ENCODE data around the gene LRRC47. TPM values are rescaled to one million over a fixed set of nuclear protein-coding genes. Genes with fewer than 3 reads are reported as not detected.
A peak's percentile ranks its signal among the peaks of the same experiment; 100 is the strongest.

The LRRC47 gene
- total and polyA plus RNA-seq, 2 of the 13 experiments (the other 11 are each of a cell fraction or from before 2014, with no cell fraction given): 18.3 to 52.5 TPM

DNA sequence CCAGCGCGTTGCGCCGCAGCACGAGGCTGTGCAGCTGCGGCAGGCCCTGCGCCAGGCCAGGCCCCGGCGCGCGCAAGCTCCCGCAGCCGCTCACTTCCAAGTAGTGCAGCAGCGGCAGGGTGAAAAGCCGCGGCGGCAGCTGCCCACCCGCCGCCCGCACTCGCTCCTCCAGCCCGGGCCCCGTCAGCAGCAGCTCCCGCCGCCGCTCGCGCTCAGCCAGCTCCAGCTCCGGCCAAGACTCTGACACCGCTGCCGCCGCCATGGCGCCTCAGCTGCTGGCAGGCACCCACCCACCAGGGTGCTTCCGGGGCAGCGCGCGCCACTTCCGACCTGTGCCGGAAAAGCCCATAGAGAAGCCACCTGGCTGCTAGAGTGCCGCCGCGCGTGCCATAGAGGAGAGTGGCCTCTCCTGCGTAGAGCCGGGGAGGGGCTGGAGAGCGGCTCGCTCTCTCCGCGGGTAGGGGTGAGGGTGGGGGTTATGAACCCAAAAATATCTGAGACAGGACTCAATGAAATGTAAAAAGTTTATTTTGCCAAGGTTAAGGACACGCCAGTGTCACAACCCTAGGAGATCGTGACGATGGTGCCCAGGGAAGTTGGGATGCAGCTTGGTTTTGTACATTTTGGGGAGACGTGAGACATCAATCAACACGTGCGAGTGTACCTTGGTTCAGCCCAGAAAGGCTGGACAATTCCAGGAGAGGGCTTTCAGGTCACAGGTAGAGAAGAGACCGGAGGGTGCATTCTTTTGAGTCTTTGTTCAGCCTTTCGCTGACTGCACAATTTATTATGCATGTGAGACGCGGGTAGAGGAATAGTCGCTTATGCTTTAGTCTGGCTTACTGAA lies at the start of gene LRRC47 (continued):
- TF ChIP-seq, protein P1, sequence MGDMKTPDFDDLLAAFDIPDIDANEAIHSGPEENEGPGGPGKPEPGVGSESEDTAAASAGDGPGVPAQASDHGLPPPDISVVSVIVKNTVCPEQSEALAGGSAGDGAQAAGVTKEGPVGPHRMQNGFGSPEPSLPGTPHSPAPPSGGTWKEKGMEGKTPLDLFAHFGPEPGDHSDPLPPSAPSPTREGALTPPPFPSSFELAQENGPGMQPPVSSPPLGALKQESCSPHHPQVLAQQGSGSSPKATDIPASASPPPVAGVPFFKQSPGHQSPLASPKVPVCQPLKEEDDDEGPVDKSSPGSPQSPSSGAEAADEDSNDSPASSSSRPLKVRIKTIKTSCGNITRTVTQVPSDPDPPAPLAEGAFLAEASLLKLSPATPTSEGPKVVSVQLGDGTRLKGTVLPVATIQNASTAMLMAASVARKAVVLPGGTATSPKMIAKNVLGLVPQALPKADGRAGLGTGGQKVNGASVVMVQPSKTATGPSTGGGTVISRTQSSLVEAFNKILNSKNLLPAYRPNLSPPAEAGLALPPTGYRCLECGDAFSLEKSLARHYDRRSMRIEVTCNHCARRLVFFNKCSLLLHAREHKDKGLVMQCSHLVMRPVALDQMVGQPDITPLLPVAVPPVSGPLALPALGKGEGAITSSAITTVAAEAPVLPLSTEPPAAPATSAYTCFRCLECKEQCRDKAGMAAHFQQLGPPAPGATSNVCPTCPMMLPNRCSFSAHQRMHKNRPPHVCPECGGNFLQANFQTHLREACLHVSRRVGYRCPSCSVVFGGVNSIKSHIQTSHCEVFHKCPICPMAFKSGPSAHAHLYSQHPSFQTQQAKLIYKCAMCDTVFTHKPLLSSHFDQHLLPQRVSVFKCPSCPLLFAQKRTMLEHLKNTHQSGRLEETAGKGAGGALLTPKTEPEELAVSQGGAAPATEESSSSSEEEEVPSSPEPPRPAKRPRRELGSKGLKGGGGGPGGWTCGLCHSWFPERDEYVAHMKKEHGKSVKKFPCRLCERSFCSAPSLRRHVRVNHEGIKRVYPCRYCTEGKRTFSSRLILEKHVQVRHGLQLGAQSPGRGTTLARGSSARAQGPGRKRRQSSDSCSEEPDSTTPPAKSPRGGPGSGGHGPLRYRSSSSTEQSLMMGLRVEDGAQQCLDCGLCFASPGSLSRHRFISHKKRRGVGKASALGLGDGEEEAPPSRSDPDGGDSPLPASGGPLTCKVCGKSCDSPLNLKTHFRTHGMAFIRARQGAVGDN (CRISPR knock-in tag; IDR thresholded peaks at IDR 0.05): peak; percentile 75
- peak; percentile 53; the same call in 1 of the 2 replicates for TF ChIP-seq ZNF747 (CRISPR knock-in tag; IDR thresholded peaks at IDR 0.05; ENCODE audit: borderline replicate concordance)
- TF ChIP-seq NCOA5 (CRISPR knock-in tag; IDR thresholded peaks at IDR 0.05): no peak
- TF ChIP-seq CC2D1A (CRISPR knock-in tag; IDR thresholded peaks at IDR 0.05): no peak
- TF ChIP-seq HIVEP1 (CRISPR knock-in tag; IDR thresholded peaks at IDR 0.05): no peak
- TF ChIP-seq KMT2A (CRISPR knock-in tag; IDR thresholded peaks at IDR 0.05): peak; percentile 85
- TF ChIP-seq, protein P2, sequence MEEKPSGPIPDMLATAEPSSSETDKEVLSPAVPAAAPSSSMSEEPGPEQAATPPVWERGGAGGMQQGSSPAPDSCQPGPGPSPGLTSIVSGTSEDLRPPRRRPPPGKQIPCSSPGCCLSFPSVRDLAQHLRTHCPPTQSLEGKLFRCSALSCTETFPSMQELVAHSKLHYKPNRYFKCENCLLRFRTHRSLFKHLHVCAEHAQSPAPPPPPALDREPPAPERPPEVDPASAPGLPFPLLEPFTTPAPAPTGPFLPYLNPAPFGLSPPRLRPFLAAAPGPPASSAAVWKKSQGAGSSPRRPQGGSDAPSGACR (CRISPR knock-in tag; IDR thresholded peaks at IDR 0.05): 0 out of 2 replicates have a peak, but pooled peaks have one; percentile 72
- TF ChIP-seq ZNF124 (CRISPR knock-in tag; IDR thresholded peaks at IDR 0.05): peak; percentile 71; the same call in 1 of the 2 replicates
- TF ChIP-seq HMG20A (CRISPR knock-in tag; IDR thresholded peaks at IDR 0.05; ENCODE audit: borderline replicate concordance): no peak
- TF ChIP-seq NKX3-1 (CRISPR knock-in tag; IDR thresholded peaks at IDR 0.05): 0 out of 2 replicates have a peak, but pooled peaks have one; percentile 32
- no peak for TF ChIP-seq KLF13 (CRISPR knock-in tag; IDR thresholded peaks at IDR 0.05)
- TF ChIP-seq, protein P3, sequence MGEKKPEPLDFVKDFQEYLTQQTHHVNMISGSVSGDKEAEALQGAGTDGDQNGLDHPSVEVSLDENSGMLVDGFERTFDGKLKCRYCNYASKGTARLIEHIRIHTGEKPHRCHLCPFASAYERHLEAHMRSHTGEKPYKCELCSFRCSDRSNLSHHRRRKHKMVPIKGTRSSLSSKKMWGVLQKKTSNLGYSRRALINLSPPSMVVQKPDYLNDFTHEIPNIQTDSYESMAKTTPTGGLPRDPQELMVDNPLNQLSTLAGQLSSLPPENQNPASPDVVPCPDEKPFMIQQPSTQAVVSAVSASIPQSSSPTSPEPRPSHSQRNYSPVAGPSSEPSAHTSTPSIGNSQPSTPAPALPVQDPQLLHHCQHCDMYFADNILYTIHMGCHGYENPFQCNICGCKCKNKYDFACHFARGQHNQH (CRISPR knock-in tag; IDR thresholded peaks at IDR 0.05): peak; percentile 91; the same call in 1 of the 2 replicates
- no peak for TF ChIP-seq SMC3 (IDR thresholded peaks at IDR 0.05; ENCODE audit: low read length)
- peak; percentile 55; the same call in 1 of the 2 replicates for TF ChIP-seq ZNF264 (CRISPR knock-in tag; IDR thresholded peaks at IDR 0.05)
- TF ChIP-seq NFIC (IDR thresholded peaks at IDR 0.05; ENCODE audit: low read length): no peak
- TF ChIP-seq, protein P4, sequence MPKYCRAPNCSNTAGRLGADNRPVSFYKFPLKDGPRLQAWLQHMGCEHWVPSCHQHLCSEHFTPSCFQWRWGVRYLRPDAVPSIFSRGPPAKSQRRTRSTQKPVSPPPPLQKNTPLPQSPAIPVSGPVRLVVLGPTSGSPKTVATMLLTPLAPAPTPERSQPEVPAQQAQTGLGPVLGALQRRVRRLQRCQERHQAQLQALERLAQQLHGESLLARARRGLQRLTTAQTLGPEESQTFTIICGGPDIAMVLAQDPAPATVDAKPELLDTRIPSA (CRISPR knock-in tag; IDR thresholded peaks at IDR 0.05; ENCODE audit: borderline replicate concordance): peak; percentile 82
- peak; percentile 62; the same call in 1 of the 2 replicates for TF ChIP-seq ZBTB38 (CRISPR knock-in tag; IDR thresholded peaks at IDR 0.05)
- no peak for TF ChIP-seq SYNCRIP (IDR thresholded peaks at IDR 0.05; ENCODE audit: insufficient read depth, low read depth, low read length)
- no peak for TF ChIP-seq ZNF775 (CRISPR knock-in tag; IDR thresholded peaks at IDR 0.05; ENCODE audit: borderline replicate concordance)
- peak; percentile 77; the same call in 1 of the 2 replicates for TF ChIP-seq ZNF331 (CRISPR knock-in tag; IDR thresholded peaks at IDR 0.05)
- TF ChIP-seq ZNF724P (CRISPR knock-in tag; IDR thresholded peaks at IDR 0.05; ENCODE audit: borderline replicate concordance): no peak; the same call in 1 of the 2 replicates
- 0 out of 2 replicates have a peak, but pooled peaks have one; percentile 32 for TF ChIP-seq ARHGAP35 (CRISPR knock-in tag; IDR thresholded peaks at IDR 0.05; ENCODE audit: borderline replicate concordance)
- no peak for TF ChIP-seq JDP2 (CRISPR knock-in tag; IDR thresholded peaks at IDR 0.05; ENCODE audit: borderline replicate concordance)
- TF ChIP-seq ZFP41 (CRISPR knock-in tag; IDR thresholded peaks at IDR 0.05; ENCODE audit: borderline replicate concordance): no peak
